T-helper 9 cell (primary cell): ENCODE results near the gene SAT1.
A peak's percentile ranks its signal among the peaks of the same experiment; 100 is the strongest.
"Not testable (repeated sequence)": the region's sequence is repeated elsewhere in the genome, so short reads cannot be mapped to it uniquely, and the experiment has no call there.

Experiments used
- DNase-seq: peaks from one replicate; pipeline ENCODE4 v3.0.0-alpha.2; 2020
- total RNA-seq, 2 donors: gene quantifications; one replicate each; lab custom pipeline; 2026; lab: John Stamatoyannopoulos, UW

SAT1 gene
- total RNA-seq: 66.4 to 329 reads per million in 2 donors

- peak; percentile 88 for DNase-seq
Observed at GRCh38 chrX:23782863-23783588, at the start of gene SAT1. Gene SAT1 (plus strand): TSS chrX:23783173. CDS start chrX:23783352, 179 bp downstream.

GRCh38 chrX:23736030-23736429 is 46.9 kb upstream of the SAT1 start:
- no peak for DNase-seq

GRCh38 chrX:23737413-23737812 is 45.6 kb upstream of the SAT1 start:
- no peak for DNase-seq

DNA sequence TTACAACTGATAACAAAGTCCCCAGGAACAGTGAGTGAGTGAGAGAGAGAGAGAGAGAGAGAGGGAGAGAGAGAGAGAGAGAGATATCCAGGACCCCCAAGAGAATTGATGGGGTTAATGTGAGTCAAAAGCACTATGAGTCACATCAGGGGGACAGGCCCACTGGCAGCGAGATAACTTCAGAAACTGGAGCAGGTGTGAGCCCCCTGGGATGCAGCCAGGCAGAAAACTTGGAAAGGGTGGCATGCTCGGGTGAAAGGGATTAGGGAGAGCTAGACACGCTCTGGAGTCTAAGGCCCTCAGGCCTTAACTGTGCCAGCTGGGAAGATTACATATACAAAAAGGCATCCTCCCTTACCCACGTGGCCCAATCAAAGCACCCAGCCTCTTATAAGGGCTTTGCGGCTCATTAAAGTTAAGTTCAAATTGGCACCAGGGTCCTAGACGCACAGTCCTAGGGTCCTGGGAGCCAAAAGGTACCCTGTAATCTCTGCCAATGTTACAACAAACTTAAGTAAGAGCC is 40.7 kb upstream of the SAT1 start:
- no peak for DNase-seq

DNA sequence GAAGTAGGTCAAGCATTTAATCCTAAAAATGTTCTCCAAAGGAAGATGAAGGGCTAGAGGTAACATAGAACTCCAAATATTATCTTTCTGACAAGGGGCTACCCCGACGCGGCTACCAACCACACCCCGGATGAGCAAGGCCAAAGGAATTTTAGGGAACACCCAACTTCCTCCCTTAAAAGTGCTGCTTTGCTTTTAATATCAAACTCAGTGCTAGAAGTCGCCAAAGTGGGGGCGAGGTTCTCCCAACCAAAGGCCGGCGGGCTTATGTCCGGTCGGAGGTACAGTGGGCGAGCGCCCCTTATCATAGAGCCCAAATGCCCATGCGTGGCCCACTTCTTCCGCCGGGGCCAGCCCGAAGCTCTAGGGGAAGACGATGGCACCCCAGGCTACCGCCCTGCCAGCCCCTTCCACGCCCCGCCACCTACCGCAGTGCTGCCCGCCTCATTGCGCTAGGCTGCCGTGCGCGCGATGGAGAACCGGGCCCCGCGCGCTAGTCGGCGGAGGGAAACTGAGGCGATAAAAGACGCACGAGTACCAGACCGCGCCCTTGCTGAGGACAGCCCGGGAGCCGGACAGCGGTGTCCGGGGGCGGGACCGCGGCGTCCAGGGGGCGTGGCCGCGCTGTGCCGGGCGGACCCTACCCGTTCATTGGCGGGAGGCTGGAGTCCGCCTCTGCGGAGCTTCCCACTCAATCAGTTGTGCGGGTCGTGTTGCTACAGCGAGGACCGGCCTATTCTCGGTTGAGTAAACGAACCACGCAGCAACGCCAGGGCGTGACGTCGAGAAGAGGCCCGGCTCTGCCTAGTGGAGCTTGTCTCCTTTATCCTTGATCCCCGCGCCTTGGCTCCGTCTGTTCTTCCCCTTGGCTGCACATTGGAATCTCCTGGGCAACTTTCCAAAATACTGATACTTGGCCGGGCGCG is 40.0 kb upstream of the SAT1 start, which contains the start of gene ACOT9:
Gene ACOT9 (minus strand): TSS at position 580 of the 926 bp plus-strand sequence. CDS start 132 bp downstream, at position 448.
- DNase-seq: peak; percentile 56

- not testable (repeated sequence) for DNase-seq
Observed at GRCh38 chrX:23743623-23743971, 39.4 kb upstream of the SAT1 start.

- DNase-seq: no peak
Observed at GRCh38 chrX:23745786-23746185, 37.2 kb upstream of the SAT1 start.

GRCh38 chrX:23749129-23749528 is 33.8 kb upstream of the SAT1 start:
- DNase-seq: no peak

DNA sequence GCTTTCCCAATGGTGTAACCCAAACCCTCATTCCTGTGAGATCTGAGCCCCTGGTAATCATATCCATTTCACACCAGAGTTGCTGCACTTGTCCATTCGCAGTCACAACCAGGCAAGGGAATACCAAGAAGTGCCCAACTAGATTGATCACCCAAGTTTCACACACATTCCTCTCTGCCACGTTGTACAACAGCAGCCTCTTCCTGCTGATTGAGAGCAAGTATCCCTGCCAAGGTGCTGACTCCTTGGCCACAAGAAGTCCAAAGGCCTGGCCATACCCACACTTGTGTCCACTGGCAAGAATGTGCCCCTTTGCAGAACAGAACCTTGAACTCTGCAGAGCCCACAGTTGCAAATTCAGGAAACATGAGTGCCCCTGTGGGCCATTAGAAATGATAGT is 33.4 kb upstream of the SAT1 start:
- DNase-seq: no peak

DNA sequence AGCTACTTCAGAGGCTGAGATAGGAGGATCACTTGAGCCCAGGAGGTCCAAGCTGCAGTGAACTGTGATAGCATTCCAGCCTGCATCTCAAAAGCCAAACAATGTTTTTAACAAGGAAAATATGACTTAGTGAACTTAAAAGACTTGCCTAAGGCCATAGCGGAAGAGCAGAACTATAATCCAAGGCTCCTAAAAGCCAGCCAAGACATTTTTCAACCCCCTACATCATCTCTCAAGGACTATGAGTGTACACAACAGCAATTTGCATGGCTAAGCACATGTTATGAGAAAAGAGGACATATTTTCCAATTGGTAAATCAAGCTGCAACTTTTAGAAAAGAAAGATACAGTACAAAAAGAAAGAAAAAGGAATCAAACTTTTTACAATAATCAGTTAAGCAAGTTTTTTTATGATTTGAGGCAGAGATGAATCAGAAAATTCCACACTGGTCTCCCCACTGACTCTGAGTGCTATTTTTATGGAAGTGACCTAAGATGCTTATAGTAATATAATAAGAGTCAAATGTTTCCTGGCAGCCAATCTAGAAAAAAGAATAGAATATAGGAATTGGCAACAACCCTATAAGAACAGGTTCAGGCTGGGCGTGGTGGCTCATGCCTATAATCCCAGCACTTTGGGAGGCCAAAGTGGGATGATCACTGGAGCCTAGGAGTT is 30.1 kb upstream of the SAT1 start:
- no peak for DNase-seq

DNA sequence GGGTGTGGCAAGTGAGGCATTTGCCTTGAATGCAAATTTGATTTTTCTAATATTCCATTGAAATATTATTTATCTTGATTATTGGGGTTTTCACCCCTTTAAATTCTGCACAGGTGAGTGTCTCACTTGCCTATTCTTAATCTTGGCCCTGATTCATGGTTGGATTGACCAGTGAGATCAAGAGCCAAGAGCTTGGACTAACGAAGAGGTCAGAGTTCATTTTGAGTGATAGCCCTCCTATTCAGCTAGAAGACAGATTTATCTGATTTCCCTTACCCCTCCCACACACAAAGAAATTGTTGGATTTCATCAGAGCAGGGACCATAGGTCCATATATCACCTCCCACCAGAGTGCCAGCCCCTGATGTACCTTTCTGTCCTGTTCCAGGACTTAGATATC is 28.3 kb upstream of the SAT1 start:
- no peak for DNase-seq

- peak; percentile 50 for DNase-seq
Observed at GRCh38 chrX:23756165-23756564, 26.8 kb upstream of the SAT1 start.

- no peak for DNase-seq
Observed at GRCh38 chrX:23759821-23760220, 23.2 kb upstream of the SAT1 start.

GRCh38 chrX:23764188-23764984 is 18.6 kb upstream of the SAT1 start:
- DNase-seq: no peak

GRCh38 chrX:23765449-23765848 is 17.5 kb upstream of the SAT1 start:
- no peak for DNase-seq

- no peak for DNase-seq
Observed at GRCh38 chrX:23765868-23766267, 17.1 kb upstream of the SAT1 start.

GRCh38 chrX:23766650-23767551 is 16.1 kb upstream of the SAT1 start:
- no peak for DNase-seq

- no peak for DNase-seq
Observed at GRCh38 chrX:23770142-23770541, 12.8 kb upstream of the SAT1 start.

DNA sequence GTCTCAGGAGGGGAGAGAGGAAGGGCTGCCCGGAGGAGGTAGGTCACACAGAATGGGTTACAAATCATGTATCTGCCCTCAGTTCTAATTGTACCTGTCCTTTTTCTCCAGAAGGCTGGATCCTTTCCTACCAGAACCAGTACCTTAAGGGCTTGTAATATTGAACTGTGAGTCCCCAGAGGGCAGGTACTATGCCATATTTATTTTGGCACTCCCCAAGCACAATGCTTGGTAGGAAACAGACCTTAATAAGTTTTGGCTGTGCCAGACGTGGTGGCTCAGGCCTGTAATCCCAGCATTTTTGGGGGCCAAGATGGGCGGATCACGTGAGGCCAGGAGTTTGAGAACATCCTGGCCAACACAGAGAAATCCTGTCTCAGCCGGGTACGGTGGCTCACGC is 11.9 kb upstream of the SAT1 start:
- DNase-seq: not testable (repeated sequence)

DNA sequence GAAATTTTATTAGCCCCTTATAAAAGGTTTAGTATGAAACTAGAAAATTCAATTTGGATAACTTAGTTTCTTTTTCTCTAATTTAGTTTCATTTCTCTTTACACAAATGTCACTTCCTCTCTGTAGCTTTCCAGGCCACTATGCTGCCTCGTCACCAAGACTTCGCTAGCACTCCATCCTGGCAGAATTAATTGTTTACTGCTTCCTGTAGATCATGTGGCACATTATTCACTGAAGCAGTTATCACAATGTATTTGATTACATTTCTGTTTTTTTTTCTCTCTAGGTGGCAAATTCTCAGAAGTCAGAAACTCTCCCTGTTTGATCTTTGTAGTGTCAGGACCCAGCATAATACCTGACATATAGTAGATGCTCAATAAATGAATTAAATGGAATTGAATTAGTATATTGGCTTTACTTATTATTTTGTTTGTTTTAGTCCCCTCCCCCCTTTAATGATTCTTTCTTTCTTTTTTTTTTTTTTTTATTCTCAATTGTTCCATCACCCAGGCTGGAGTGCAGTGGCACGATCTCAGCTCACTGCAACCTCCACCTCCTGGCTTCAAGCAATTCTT is 9.3 kb upstream of the SAT1 start:
- no peak for DNase-seq

- DNase-seq: no peak
Observed at GRCh38 chrX:23776363-23776762, 6.6 kb upstream of the SAT1 start.
